ENCODE data around the gene CRYBA4.

DNA sequence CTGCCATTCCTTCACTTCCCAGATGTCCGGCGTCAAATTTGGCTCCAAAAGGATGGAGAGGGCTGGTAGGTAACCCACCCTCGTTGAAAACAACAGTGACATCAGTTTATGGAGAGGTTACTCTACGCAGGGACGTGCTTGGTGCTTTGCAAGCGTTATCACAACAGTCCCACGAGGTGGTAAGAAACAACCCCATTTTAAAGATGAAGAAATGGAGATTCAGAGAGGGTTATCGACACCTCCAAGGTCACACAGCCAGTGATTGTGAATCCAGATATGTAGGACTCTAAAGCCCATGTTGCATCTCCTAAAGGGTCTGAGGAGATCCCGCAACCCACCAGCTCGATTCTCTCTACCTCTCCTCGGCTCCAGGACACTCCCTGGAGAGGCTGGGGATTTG lies 36.4 kb downstream of the CRYBA4 start:
- TF ChIP-seq, protein P1, sequence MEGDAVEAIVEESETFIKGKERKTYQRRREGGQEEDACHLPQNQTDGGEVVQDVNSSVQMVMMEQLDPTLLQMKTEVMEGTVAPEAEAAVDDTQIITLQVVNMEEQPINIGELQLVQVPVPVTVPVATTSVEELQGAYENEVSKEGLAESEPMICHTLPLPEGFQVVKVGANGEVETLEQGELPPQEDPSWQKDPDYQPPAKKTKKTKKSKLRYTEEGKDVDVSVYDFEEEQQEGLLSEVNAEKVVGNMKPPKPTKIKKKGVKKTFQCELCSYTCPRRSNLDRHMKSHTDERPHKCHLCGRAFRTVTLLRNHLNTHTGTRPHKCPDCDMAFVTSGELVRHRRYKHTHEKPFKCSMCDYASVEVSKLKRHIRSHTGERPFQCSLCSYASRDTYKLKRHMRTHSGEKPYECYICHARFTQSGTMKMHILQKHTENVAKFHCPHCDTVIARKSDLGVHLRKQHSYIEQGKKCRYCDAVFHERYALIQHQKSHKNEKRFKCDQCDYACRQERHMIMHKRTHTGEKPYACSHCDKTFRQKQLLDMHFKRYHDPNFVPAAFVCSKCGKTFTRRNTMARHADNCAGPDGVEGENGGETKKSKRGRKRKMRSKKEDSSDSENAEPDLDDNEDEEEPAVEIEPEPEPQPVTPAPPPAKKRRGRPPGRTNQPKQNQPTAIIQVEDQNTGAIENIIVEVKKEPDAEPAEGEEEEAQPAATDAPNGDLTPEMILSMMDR (conservative IDR thresholded peaks at IDR 0.05) = no peak
- no peak for TF ChIP-seq ZFX (IDR thresholded peaks at IDR 0.05)
